Fibroblast of lung (primary cell): ENCODE data around the gene USH2A. TPM values are rescaled to one million over a fixed set of nuclear protein-coding genes. Genes with fewer than 3 reads are reported as not detected.

Experiments
- DNase-seq, 2 donors: peaks; one replicate each; pipeline versions ENCODE4 v3.0.0 to v3.0.0-alpha.2; 2010; ENCODE audit warnings: low read depth in 2 of 2
- H2AFZ ChIP-seq: 2 replicates; pipeline ENCODE4 v1.5.1; 2012; ENCODE audit warnings: low read length, control low read depth, inconsistent platforms
- H3K27ac ChIP-seq: 2 replicates; pipeline ENCODE4 v1.5.1; 2011; ENCODE audit warnings: low read length, control low read depth; ENCODE audit not compliant: insufficient read depth
- H3K27me3 ChIP-seq: 2 replicates; pipeline ENCODE4 v1.5.1; 2011; ENCODE audit warnings: mild to moderate bottlenecking, low read length; ENCODE audit not compliant: control insufficient read depth, insufficient read depth
- H3K36me3 ChIP-seq: 2 replicates; pipeline ENCODE4 v1.5.1; 2011; ENCODE audit warnings: low read length; ENCODE audit not compliant: control insufficient read depth, insufficient read depth
- H3K4me1 ChIP-seq: 2 replicates; pipeline ENCODE4 v1.5.1; 2011; ENCODE audit warnings: low read length; ENCODE audit not compliant: control insufficient read depth, insufficient read depth; ENCODE audit errors: extremely low read depth
- H3K4me2 ChIP-seq: 2 replicates; pipeline ENCODE4 v1.5.1; 2011; ENCODE audit warnings: low read length, control low read depth; ENCODE audit not compliant: insufficient read depth; ENCODE audit errors: extremely low read depth
- H3K4me3 ChIP-seq, 4 experiments: fragments of 200-600 bp in 1 of 4; sonication (generic) in 1 of 4; replicated peaks in 1 of 4; 2 replicates each; pipeline ENCODE4 v1.5.1; 2011 to 2016; ENCODE audit warnings: low read length in 4 of 4, low read depth in 3 of 4, mild to moderate bottlenecking in 3 of 4, control low read depth in 2 of 4, inconsistent platforms in 1 of 4, mixed read lengths in 1 of 4; ENCODE audit not compliant: insufficient read depth in 1 of 4; ENCODE audit errors: control extremely low read depth in 1 of 4
- H3K79me2 ChIP-seq: 2 replicates; pipeline ENCODE4 v1.5.1; 2012; ENCODE audit warnings: mild to moderate bottlenecking, low read length, inconsistent platforms; ENCODE audit not compliant: control insufficient read depth, insufficient read depth
- H3K9ac ChIP-seq: 2 replicates; pipeline ENCODE4 v1.5.1; 2011; ENCODE audit warnings: mild to moderate bottlenecking, low read length, control low read depth; ENCODE audit not compliant: insufficient read depth
- H3K9me3 ChIP-seq: 2 replicates; pipeline ENCODE4 v1.5.1; 2012; ENCODE audit warnings: low read depth, low read length; ENCODE audit not compliant: control insufficient read depth, insufficient read depth
- H4K20me1 ChIP-seq: 2 replicates; pipeline ENCODE4 v1.5.1; 2011; ENCODE audit warnings: low read length; ENCODE audit not compliant: control insufficient read depth, insufficient read depth; ENCODE audit errors: extremely low read depth
- CTCF ChIP-seq, 2 donors: IDR thresholded peaks in 1 of 2; conservative IDR thresholded peaks in 1 of 2; 1 replicate in 1 of 2; 2 replicates in 1 of 2; pipeline ENCODE4 v1.5.1; 2011 to 2012; ENCODE audit warnings: low read length in 2 of 2, control low read depth in 1 of 2, inconsistent platforms in 1 of 2, low read depth in 1 of 2, mild to moderate bottlenecking in 1 of 2
- EZH2 ChIP-seq: IDR thresholded peaks from 2 replicates; pipeline ENCODE4 v1.5.1; 2012; ENCODE audit warnings: low read length, control low read depth, mild to moderate bottlenecking; ENCODE audit errors: missing control alignments
- polyA plus RNA-seq, 2 donors: library from polyadenylated mRNA; depleted of rRNA in 1 of 2; stranded (reverse) in 1 of 2; unstranded in 1 of 2; fragments of >200 nt; gene quantifications; 2 replicates each; pipeline ENCODE4 v1.2.1, GENCODE V29; 2011 to 2012; ENCODE audit warnings: missing spikeins in 1 of 2
- total RNA-seq: library from RNA; depleted of rRNA; stranded (reverse); fragments of >200 nt; gene quantifications from 2 replicates; pipeline ENCODE4 v1.2.1, GENCODE V29; 2014

The USH2A gene
- total and polyA plus RNA-seq, 2 donors (not counting 1 experiment from before 2014, with no cell fraction given) = under 0.01 to 0.01 TPM

GRCh38 chr1:216250861-216251260 lies 172.4 kb downstream of the USH2A start:
- Histone ChIP-seq H2AFZ (no peak overlapping the region), H3K27ac (no peak overlapping the region), H3K36me3 (no peaks in the 10 kb centered on the region), H3K4me1 (no peaks in the 10 kb centered on the region), H4K20me1 (no peaks in the 10 kb centered on the region), H3K4me2 (no peak overlapping the region), H3K9me3 (no peaks in the 10 kb centered on the region), H3K79me2 (no peaks in the 10 kb centered on the region), H3K9ac (no peak overlapping the region), H3K27me3 (no peaks in the 10 kb centered on the region), H3K4me3 (no peak overlapping the region)
- no peak for TF ChIP-seq EZH2
- TF ChIP-seq CTCF (conservative IDR thresholded peaks at IDR 0.05 in 1 of 2, IDR thresholded peaks at IDR 0.05 in 1 of 2; ENCODE audit: low read depth in 1 of 2, low read length in 2 of 2) = no peak
- DNase-seq = no peak

DNA sequence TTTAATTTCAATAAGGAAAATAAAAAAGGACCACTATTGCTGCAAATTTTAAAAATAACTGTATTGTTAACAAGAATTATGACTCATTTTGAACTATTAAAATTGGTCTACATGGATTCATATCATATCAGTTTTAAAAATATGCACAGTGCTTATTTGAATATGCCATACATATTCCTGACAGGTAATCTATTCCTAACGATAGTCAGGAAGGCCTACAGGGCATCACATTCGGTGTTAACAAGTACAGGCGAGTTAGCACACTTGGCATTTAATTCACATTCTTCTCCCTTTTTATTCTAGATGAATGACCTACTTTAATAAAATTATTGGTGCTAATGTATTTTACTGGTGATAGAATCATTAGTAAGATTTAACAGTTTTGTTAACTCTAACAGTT lies 174.6 kb downstream of the USH2A start:
- no peak overlapping the region for H3K4me3 ChIP-seq
- TF ChIP-seq CTCF (conservative IDR thresholded peaks at IDR 0.05 in 1 of 2, IDR thresholded peaks at IDR 0.05 in 1 of 2; ENCODE audit: low read depth in 1 of 2, low read length in 2 of 2) (no peak), EZH2 (no peak)
- H3K9me3 ChIP-seq = no peaks in the 10 kb centered on the region

GRCh38 chr1:216247937-216248336 lies 175.3 kb downstream of the USH2A start:
- Histone ChIP-seq H3K9ac (no peak overlapping the region), H3K4me2 (no peak overlapping the region), H3K36me3 (no peaks in the 10 kb centered on the region), H2AFZ (no peak overlapping the region), H4K20me1 (no peaks in the 10 kb centered on the region), H3K27ac (no peak overlapping the region), H3K79me2 (no peaks in the 10 kb centered on the region), H3K9me3 (no peaks in the 10 kb centered on the region), H3K27me3 (no peaks in the 10 kb centered on the region), H3K4me1 (no peaks in the 10 kb centered on the region), H3K4me3 (no peak overlapping the region)
- no peak for DNase-seq
- TF ChIP-seq EZH2 = no peak
- TF ChIP-seq CTCF (conservative IDR thresholded peaks at IDR 0.05 in 1 of 2, IDR thresholded peaks at IDR 0.05 in 1 of 2; ENCODE audit: low read depth in 1 of 2, low read length in 2 of 2) = no peak

More for the DNA sequence above, 174.6 kb downstream of the USH2A start:
- Histone ChIP-seq H4K20me1 (no peaks in the 10 kb centered on the region), H2AFZ (no peak overlapping the region), H3K27ac (no peak overlapping the region), H3K79me2 (no peaks in the 10 kb centered on the region), H3K4me2 (no peak overlapping the region), H3K9ac (no peak overlapping the region), H3K36me3 (no peaks in the 10 kb centered on the region), H3K4me1 (no peaks in the 10 kb centered on the region), H3K27me3 (no peaks in the 10 kb centered on the region)
- no peak for DNase-seq
